NCI-H69 (cell line): ENCODE measurements around the gene YOD1.

Source experiments
- DNase-seq: peaks from one replicate; lab custom pipeline; 2025; lab: John Stamatoyannopoulos, UW

The YOD1 gene

DNA sequence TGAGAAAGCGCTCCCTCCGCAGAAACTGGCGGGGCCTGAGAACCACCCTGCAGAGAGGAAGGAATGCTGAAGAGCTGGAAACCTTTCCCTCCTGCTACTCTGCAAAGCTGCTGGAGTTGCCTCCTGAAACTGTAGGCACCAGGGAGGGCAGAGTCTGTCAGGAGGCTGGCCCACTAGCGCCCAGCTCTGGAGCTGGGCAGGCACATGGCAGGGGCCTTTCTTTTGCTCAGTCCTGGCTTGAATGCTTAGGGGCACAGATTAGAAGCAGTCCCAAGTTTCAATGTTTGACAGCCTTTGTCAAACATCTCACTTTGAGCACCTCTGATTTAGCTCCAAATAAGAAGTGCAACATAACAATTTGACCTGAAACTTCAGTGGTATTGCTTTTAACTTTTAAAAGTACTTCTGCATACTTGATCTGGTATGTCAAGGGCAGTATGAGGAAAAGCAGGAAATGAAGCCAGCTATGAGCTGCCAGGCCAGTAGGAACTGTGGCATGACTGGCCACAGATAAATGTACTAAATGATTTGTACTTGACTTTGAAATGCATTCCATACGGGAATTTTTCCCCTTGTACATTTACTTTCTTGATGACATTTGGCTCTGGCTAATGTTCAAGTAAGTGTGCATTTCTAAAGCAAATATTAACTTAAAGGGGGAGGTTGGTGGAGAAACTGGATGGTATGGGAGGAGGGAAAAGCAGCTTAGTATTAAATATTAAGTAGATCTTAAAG lies 25.7 kb downstream of the YOD1 start:
- peak; percentile 30 for DNase-seq

DNA sequence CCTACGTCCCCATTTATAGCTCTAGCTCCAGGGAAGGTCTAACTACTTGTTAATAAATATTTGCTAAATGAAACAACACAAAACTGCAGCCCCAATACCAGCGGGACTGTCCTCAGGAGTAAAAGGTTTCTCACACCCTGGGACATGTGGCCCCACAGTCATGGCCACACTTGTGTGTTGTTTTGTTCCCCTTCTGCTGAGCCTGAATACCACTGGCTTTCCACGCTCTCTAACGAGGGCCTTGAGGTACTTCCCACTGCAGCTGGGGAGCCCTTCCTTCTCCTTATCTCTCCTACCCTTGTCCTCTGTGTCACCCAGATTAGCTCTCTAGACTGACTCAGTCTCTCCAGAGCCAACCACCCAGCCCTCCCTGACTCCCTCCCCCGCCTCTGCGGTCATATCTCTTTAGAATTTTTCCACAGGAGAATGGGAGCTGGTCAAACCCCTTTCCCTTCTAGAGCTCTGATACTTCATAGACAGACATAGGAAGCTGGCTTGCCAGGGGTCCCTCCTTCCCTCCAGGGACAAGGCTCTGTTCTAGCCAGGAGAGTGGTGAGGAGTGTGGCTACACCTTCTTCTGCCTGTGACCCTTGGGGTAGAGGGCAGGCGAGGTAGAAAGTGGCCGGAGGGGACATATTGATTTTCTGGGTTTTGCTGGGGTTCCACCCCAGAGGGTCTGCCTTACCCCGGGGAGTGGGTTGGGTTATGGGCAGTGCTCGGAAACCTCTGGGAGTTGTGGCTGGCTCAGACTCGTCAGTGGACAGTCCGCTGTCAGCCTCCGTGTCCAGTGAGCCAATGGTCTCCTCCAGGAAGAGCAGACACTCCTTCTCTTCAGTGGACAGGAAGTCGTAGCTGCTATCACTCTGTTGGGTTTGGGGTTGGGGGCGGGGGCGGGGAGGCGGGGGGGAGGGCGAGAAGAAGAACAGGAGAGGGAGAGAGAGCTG lies 26.5 kb downstream of the YOD1 start:
- no peak for DNase-seq

DNA sequence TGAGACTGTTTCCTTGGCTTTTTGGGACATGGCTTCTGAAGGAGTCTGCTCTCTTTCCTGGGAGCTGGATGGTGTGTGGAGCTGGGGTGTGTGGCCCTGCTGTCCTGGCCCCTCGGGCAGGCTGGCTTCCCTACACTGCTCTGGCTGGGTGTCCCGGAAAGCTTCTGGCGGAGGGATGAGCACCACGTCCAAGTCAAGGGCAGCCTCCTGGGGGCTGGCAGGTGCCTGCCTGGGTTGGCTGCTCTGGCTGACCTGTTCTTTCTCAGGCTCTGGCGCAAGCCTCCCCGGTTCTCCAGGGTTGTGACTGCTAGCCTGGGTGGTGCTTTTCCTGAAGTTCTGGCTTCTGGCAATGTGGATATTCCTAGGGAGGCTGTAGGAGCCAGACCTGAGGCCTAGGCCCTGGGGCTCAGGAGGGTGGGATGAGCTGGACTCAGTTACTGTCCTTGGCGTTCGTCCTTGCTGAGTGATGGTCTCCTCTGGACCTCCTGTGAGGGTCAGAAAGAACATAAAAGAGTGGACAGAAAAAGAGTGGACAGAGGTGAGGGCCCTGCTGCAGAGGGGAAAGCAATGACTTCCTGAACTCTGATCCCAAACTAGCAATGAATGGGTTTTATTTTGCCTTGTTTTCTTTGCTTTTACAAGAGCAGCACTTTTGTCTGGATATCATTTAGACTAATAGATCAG lies 27.9 kb downstream of the YOD1 start:
- DNase-seq, result no peak

DNA sequence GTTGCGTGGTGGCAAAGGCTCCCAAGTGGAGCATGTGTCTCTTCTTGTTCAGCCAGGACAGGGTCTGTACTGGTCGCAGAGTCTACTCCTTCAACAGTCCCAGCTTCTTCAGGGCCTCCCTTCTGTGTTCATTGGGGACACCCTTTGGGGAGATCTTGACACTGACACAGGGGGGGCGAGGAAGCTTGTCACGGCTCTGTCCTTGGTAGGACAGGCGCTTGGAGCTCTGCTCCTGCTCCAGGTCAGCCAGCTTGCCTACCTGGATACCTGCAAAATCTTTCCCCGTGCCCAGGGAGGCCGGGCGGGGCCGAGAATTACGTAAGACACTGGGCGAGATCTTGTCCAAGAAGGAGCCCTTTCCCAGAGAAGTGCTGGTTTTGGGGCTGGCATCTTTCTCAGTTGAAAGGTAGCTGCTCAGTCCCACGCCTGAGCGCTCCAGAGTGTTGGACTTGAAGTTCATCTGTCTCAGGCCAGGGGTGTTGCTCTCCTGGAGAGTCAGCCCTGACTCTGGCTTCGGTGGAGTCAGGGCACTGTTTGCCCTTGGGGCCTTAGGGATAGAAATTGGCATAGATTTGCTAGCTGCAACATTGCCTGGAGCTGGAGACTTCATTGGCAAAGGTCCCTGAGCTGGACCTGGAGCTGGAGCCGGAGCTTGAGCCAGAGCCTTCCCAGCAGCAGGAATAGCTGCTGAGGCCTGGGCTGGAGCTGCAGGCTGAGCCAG lies 29.0 kb downstream of the YOD1 start:
- DNase-seq, result no peak

DNA sequence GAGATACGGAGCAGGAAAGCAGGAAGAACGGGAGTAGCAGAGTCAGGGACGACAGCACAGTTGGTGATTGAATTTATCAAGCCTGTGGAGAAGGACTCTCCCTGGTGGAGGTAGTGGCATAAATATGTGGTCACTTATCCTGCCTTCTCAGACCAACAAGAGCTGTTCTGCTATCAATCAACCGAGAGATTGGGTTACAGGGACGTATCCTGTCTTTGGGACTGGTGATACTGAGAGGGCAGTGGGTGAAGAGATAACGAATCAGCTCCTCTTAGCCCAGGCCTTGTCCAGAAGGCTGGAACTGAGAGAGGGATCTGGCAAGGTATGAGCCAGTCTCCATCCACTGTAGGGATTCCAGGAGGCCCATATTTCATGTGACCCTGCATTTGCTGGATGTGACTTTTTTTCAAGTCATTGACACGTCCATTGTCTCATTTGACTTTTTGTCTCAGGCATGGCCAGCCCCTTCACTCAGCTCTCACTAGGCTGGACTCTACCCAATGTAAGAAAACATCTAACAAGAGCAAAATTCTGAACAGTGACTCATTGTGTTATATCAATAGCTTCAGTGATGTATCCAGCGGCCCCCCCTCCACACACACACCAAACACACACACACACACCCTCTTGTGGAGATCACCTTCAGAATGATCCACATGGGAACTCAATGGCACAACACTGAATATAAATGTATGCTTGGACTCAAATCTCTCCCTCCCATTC lies 29.7 kb downstream of the YOD1 start:
- no peak for DNase-seq

DNA sequence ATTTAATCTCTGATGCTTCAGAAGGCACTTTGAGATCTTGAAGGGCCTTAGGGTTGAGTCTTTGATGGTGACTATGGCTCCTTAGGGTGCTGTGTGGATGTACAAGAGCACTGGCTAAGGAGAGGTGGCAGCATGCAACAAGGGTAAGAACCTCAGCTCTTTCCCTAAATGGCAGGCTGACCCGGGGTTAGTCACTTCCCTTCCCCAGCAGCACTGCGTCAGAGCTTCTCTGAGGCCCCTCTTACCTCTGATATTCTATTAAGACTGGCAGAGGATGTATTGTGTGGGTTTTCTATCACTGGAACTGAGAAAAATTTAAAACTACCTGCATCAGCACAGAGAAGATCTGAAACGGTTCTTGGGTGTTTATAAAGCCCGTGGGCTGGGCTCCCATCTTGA lies 30.3 kb downstream of the YOD1 start:
- DNase-seq, result no peak

DNA sequence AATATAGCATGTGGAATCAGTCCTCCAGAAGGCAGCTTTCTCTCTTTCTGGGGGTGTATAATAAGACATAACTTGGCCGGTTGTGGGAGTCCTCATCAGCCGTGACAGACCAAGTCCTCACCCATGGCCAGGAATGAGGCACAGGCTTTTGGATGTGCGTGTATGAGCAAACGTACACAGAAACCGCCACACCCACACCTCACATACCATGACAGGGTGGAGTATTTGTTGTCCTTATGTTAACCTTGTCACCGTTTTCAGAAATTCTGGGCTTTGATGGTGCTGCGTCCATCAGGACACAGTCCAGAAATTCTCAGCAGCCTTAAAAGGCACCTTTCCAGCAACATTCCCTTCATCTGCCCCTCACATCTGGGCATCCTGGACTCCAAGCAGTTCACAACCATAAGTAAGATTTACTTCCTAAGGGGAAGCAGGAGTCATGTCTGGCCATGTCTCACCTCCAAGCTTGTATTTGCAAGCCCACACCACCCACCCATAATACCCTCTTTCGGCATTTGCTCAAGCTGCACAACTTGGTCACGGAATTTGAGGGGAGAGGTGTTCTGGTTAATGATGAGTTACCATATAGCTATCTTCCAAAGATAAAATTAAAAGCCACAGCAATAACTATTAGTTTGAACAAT lies 30.8 kb downstream of the YOD1 start:
- peak; percentile 11 for DNase-seq

DNA sequence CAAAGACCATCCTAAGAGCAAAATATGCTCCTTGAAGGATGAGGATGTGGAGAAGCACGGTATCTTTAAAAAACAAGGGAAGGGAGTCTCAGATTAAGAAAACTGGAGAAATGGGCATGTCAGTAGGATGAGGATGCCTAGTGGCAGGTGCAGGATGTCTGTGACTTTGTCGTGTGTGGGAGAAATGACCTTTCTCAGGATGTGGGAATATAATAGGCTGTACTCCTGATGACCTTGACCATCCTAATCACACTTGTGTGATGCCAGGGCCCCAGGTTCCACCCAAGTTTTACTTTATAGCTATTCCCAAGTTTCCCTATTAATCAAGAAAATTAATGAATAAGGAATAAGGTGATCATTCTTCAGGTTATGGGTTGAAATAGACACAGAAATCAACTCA lies 31.3 kb downstream of the YOD1 start:
- no peak for DNase-seq

DNA sequence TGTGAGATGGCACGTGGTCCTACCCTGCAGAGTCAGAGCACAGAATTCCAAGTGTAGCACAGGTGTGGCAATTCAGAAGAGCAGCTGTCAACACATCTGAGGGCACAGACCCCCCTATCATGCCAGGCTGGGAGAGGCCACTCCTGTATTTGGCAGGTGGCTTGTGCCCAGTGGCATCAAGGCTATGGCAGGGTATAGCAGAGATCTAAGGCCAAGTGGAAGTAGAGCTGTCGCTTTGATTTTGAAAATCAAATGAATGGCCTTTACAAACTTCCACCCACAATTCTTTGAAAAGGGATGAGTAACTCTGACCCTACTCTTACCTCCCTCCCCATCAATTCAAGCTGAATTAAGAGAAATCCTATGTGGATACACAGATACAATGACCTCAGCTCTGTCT lies 31.8 kb downstream of the YOD1 start:
- DNase-seq, result no peak

DNA sequence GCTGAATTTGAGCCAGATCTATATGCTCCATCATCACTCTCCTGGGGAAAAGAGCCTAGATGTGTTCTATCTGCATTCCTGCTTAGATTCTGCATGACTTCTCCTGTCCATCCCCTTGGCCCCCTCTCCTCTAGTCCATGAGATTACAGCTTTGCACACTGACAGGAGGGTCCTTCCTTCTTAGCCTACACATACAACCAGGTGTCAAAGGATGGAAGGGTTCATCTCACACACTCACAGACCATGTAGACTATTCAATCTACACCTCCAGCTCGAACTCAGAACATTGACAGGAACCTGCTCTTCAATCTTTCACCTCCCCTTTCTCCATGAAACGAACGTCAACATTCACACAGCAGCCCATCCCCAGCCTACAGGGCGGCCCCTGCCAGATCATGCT lies 32.3 kb downstream of the YOD1 start:
- DNase-seq, result no peak

DNA sequence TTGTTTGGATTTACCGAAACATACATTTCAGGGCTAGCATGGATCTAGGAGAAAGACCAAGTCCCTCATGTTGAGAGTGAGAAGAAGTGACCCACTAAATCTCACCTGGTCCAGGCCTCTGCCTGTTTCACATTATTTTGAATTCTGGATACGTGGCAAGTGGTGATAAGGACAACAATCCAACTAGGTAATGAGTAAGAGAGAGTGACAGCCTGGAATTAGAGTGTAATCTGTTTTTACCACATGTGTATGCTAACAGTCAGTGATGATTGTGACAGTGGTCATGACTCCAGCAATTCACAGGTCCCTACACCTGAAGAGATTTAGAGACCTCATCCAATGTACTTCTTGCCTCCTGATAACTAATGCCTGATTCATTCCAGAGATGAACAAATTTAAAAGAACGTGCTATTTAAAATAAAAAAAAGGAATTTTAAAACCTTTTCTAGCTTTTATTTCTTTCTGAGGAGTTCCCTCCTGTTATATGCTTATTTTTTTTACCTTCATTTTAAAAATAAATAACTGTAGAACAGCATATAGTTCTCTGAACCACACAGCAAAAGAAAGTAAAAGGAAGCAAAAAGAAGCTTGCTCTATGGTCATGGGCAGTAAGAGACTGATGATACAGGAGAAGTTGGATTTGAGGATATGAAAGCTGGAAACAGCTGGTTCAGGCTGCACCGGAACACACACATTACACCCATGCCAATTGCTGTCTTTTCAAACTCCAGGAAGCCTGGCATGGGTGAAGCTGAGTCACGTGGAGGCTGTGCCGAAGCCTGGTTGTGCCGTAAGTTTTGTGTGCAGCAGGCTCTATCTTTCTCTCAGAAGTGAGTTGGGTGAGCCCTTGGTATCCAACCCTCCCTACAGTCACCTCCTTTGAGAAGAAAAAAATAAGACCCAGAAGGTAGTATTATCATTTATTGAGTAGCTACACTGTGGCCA lies 33.1 kb downstream of the YOD1 start:
- peak; percentile 74 for DNase-seq

DNA sequence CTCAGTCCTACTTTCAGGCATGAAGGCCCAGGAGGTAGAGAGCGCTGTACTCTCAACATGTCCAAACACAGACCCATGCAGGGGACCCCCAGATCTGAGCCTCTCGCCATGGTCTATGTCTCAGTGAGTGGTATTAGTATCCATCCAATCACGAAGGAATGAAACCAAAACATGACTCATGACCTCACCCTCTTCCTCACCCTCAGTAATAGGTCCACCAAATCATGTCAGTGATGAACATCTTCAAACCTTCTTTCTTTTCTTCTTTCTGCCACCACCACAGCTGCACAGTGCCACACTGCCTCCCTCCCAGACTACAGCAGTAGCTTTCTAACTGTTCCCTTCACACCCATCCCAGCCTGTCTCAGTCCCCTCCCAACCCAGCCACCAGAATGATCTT lies 35.2 kb downstream of the YOD1 start:
- no peak for DNase-seq

DNA sequence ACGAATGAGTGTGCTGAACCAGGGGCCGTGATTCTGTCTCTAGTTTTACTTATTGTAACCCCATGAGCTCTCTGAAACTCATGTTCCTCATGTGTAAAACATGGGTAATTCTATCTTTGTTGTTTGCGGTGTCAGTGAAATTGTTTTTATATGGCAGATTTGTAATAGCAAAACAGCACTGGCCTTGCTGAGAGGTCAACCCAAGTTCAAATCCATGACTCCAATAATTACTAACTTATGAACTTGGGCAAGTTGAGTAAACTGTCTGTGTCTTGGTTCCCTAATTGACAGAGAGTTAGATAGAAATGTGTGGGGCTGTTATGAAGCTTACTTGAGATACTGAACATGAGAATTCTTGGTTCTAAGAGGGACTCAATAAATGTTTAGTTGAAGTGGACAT lies 36.3 kb downstream of the YOD1 start:
- DNase-seq, result no peak

DNA sequence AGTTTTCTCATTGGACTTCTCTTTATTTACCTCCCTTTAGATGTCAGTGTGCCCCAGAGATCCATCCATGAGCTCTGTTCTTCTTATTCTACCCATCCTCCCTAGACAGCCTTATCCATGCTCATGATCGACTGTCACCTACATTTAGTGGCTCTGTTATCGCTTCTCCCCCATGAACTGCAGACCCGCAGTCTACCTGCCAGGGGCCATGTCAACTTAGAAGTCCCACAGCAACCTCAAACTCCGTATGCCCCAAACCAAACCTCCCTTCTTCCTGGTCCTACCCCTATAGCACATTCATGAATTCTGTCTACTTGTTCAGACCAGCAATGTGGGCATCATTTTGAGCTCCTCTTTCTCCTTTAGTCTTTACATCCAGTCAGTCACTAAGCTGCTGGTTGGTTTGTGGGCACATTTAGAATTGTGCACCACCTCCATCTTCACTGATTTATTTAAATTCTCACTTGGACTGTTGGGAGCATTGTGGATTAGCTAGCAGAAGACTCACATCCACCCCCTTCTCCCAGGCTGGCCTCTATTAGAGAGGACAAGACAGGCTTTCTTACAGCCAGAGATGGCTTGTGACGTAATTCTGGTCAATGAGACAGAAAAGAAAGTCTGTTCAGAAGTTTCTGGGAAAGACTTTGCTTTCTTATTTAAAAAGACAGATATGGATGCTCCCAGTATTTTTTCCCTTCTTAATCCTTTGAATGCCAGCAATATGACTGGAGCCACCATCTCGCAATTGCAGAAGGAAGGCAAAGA lies 37.5 kb downstream of the YOD1 start:
- DNase-seq, result no peak

DNA sequence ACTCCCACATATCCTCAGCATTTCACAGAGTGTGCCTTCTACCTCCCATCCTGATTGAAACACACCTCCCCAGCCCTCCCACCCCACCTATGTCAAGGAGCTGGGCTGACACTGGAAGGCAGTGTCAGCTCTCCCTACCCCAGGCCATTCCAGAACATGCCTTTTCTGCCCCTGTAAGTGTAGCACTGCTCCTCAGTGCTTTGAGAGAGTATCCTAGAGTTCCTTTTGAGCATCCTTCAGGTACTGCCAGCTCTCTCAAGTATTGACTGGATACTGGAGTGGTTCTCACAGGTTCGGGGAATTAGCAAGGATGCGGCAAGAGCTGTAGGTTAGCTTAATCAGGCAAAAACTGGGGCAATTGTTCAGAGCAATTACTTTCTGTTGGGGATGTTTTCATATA lies 40.3 kb downstream of the YOD1 start:
- DNase-seq, result no peak

DNA sequence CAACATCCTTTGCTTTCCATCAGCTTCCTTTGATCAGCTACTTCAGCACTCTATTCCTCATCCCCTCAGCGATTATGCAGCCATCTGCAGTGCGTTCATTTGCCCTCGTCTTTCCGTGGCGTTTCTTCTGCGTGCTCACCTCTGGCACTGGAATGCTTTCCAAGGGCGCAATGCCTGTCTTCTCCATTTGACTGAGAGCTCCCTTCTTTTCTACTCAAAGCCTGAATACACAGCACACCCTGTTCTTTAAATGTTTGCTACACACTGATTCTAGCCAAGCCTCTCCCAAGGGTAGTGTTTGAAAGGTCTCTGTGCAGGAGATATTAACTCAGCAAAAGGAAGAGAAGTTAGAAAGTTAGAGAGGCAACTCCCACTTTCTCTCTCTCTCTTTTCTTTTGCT lies 41.1 kb downstream of the YOD1 start:
- DNase-seq, result no peak

DNA sequence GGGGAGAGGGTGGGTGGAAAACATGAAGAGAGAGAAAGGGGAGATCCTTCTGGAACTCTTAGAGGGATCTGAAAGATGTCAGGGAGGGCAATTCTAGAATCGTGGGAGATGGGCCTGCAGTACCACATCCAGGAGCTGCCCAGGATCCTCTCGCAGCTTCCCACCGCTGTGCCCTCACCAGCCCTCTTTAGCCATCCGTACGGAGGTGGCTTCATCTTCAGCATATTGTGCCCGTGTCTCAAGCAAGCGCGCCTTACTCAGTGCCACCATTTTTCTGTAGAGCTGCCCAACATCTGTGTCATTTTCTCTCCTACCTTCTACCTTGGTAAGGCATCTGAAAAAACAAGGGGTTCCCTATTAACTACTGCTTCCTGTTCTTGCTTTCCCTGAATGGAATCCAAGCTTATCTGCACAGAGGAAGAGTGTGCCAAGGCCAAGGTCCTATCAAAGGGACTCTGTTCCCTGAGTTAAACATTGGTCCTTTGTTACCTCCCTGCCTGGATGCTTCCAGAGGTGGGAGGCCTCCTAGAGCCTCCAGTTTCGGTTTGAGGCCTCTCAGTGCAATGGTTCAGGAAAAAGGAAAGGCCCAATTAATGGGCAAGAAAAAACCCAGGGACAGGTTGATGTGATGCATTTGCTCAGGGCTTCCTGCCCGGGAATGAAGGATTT lies 41.7 kb downstream of the YOD1 start:
- no peak for DNase-seq

DNA sequence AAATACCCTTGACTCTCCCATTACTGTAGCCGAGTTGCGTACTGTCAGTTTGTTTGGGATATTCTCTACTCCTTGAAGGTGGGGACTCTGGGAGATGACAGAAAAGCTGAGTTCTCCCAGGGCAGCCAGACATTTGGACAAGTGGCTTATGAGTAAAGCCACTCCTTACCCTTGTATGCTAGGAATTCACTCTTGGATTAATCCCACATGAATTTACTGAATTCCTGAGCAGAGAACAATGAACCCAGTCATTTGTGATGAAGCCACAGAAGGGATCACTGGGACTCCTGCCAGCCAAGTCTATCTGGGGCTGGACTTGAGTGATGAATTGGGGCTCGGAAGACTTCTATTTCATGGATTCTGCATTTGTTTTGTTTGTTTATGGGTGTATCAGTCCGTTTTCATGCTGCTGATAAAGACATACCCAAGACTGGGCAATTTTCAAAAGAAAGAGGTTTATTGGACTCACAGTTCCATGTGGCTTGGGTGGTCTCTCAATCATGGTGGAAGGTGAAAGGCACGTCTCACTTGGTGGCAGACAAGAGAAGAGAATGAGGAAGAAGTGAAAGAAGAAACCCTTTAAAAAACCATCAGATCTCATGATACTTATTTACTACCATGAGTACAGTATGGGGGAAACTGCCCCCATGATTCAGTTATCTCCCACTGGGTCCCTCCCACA lies 43.5 kb downstream of the YOD1 start:
- DNase-seq, result no peak
